Measurements from ENCODE around the gene EVA1B. TPM values are rescaled to one million over a fixed set of nuclear protein-coding genes. Genes with fewer than 3 reads are reported as not detected.

EVA1B gene
- total RNA-seq, 1 donor from 2014 or later: 1.5 TPM

DNA sequence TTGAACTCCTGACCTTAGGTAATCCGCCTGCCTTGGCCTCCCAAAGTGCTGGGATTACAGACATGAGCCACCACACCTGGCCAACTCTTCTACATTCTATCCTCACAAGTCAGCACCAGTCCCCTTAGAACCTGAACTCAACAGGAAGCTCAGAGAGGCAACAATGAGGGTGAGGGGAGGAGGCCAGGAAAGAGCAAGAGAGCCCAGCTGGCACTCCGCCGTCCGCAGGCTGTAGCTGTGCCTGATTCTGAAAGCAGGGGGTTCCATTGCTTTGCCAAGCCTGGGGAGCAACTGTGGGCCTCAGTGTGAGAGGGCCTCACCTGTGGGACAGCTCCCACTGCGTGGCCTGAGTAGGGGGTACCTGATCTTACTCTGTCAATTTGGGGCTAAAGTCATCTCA lies 43.6 kb upstream of the EVA1B start:
- Mint-ChIP-seq H3K27me3 (ENCODE audit: unreplicated experiment) (peaks cover 6% of the 10 kb centered on the region), H3K4me1 (ENCODE audit: low read depth, unreplicated experiment) (peaks cover 46% of the 10 kb centered on the region), H3K4me3 (ENCODE audit: unreplicated experiment) (peak overlapping the region; percentile 78), H3K9me3 (ENCODE audit: unreplicated experiment) (peaks cover 12% of the 10 kb centered on the region), H3K36me3 (ENCODE audit: unreplicated experiment) (no peaks in the 10 kb centered on the region), H3K27ac (ENCODE audit: unreplicated experiment) (peak overlapping the region; percentile 98)
- DNase-seq: no peak
- TF ChIP-seq, protein P1, sequence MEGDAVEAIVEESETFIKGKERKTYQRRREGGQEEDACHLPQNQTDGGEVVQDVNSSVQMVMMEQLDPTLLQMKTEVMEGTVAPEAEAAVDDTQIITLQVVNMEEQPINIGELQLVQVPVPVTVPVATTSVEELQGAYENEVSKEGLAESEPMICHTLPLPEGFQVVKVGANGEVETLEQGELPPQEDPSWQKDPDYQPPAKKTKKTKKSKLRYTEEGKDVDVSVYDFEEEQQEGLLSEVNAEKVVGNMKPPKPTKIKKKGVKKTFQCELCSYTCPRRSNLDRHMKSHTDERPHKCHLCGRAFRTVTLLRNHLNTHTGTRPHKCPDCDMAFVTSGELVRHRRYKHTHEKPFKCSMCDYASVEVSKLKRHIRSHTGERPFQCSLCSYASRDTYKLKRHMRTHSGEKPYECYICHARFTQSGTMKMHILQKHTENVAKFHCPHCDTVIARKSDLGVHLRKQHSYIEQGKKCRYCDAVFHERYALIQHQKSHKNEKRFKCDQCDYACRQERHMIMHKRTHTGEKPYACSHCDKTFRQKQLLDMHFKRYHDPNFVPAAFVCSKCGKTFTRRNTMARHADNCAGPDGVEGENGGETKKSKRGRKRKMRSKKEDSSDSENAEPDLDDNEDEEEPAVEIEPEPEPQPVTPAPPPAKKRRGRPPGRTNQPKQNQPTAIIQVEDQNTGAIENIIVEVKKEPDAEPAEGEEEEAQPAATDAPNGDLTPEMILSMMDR (IDR thresholded peaks at IDR 0.05; ENCODE audit: partially characterized antibody, unreplicated experiment): no peak

DNA sequence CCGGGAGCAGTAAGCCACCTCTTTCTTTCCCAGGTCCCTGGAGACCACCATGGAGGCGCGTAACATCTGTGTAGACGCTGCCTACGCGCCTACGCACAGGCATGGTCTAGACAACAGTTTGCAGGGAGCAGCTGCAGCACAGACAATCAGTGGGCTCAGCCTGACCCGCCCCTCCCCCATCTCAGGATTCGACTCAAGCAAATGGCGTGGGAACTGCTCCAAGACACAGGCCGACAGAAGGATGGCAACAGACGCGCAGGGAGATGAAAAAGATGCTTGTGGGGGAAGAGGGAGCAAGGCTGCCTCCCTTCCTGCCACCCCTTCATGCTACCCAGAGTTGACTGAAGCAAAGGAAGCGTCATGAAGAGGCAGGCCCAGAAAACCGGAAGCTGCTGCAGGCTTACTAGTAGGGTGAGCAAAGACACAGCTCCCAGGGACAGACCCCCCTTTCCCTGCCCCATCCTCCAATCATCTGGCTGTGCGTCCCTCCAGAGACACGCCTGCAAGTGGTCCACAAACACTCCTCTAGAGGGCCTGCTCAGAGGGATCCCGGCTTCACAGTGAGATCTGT lies 42.7 kb upstream of the EVA1B start:
- no peaks in the 10 kb centered on the region for H3K36me3 Mint-ChIP-seq (ENCODE audit: unreplicated experiment)
- H3K4me1 Mint-ChIP-seq (ENCODE audit: low read depth, unreplicated experiment): peaks cover 55% of the 10 kb centered on the region
- H3K4me3 Mint-ChIP-seq (ENCODE audit: unreplicated experiment): peak overlapping the region; percentile 78
- TF ChIP-seq, protein P1 (IDR thresholded peaks at IDR 0.05; ENCODE audit: partially characterized antibody, unreplicated experiment): no peak
- peaks cover 12% of the 10 kb centered on the region for H3K9me3 Mint-ChIP-seq (ENCODE audit: unreplicated experiment)
- H3K27ac Mint-ChIP-seq (ENCODE audit: unreplicated experiment): peak overlapping the region; percentile 98
- peaks cover 8% of the 10 kb centered on the region for H3K27me3 Mint-ChIP-seq (ENCODE audit: unreplicated experiment)
- DNase-seq: peak; percentile 92

DNA sequence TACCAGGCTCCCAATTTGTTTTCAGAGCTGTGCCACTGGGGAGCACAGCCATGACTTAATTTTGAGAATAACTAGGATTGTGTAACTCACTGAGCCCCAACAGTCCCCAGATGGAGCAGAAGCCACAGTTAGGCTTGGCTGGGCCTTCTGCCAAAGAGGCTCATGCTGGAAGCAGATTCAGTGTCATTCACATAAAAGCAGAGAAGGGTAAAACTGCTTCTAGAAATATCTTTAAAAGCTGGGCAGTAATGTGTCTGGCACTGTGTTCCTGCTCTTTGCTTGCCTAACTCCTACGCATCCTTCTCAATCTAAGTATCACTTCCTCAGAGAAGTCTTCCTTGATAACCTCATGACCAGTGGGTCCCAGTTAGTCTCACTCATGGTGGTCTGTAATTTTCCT lies 41.9 kb upstream of the EVA1B start:
- Mint-ChIP-seq H3K4me3 (ENCODE audit: unreplicated experiment) (peak overlapping the region; percentile 78), H3K27me3 (ENCODE audit: unreplicated experiment) (peaks cover 8% of the 10 kb centered on the region), H3K9me3 (ENCODE audit: unreplicated experiment) (peaks cover 12% of the 10 kb centered on the region), H3K4me1 (ENCODE audit: low read depth, unreplicated experiment) (peaks cover 58% of the 10 kb centered on the region), H3K36me3 (ENCODE audit: unreplicated experiment) (no peaks in the 10 kb centered on the region), H3K27ac (ENCODE audit: unreplicated experiment) (peak overlapping the region; percentile 98)
- no peak for DNase-seq
- TF ChIP-seq, protein P1 (IDR thresholded peaks at IDR 0.05; ENCODE audit: partially characterized antibody, unreplicated experiment): no peak

DNA sequence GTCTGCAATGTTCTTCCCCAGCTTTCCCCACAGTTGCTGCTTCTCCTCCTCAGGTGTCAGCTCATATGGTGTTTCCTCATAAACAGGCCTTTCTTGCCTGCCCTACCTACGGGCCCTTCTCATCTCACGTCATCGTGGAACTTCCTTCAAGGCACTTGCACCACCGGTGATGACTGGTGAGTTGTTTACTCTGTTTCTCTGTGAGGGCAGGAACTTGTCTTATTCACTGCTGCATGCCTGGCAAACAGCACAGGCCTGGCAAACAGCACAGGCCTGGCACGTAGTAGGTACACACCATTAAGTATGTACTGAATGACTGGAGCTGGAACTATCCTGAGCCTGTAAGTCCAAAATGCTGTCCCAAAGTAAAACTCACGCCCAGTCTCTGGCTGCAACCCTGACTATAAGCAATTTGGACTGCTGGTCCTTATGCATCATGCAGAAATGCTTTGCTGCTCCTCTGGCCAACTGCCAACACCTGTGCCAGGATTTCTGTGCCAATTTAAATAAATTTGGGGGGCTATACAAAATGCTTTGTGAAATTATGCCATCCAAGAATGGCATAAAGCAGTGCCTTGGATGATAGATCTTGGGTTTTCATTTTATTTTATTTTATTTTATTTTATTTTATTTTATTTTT lies 36.6 kb upstream of the EVA1B start:
- TF ChIP-seq, protein P1 (IDR thresholded peaks at IDR 0.05; ENCODE audit: partially characterized antibody, unreplicated experiment): no peak
- no peak for DNase-seq
- Mint-ChIP-seq H3K36me3 (ENCODE audit: unreplicated experiment) (no peaks in the 10 kb centered on the region), H3K4me3 (ENCODE audit: unreplicated experiment) (no peak overlapping the region), H3K27me3 (ENCODE audit: unreplicated experiment) (peaks cover 2% of the 10 kb centered on the region), H3K4me1 (ENCODE audit: low read depth, unreplicated experiment) (peaks cover 28% of the 10 kb centered on the region), H3K9me3 (ENCODE audit: unreplicated experiment) (peaks cover 5% of the 10 kb centered on the region), H3K27ac (ENCODE audit: unreplicated experiment) (peak overlapping the region; percentile 75)

DNA sequence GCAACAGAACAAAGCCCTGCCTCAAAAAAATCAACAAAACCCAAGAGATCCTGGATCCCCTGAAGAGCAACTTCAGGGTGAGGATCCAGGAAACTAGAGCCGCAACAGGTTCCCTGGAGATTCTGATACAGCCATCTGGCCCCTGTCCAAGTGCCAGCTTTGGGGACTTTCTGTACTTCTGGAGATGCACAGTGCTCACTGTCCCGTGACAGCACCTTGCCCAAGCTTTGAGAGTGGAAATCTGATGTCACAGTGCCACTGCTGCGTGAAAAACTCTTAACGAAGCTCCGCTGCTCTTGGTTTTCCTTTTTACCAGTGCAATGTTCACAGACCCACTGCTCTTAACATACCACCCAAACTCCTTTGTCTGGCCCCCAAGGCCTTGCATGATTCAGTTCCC lies 35.9 kb upstream of the EVA1B start:
- DNase-seq: no peak
- H3K4me3 Mint-ChIP-seq (ENCODE audit: unreplicated experiment): peak overlapping the region; percentile 21
- no peaks in the 10 kb centered on the region for H3K36me3 Mint-ChIP-seq (ENCODE audit: unreplicated experiment)
- H3K9me3 Mint-ChIP-seq (ENCODE audit: unreplicated experiment): peaks cover 5% of the 10 kb centered on the region
- H3K27ac Mint-ChIP-seq (ENCODE audit: unreplicated experiment): no peak overlapping the region
- TF ChIP-seq, protein P1 (IDR thresholded peaks at IDR 0.05; ENCODE audit: partially characterized antibody, unreplicated experiment): no peak
- H3K27me3 Mint-ChIP-seq (ENCODE audit: unreplicated experiment): peaks cover 2% of the 10 kb centered on the region
- peaks cover 29% of the 10 kb centered on the region for H3K4me1 Mint-ChIP-seq (ENCODE audit: low read depth, unreplicated experiment)

Data from glutamatergic neuron (in vitro differentiated cells).